ENCODE data around the gene CNEP1R1.

DNA sequence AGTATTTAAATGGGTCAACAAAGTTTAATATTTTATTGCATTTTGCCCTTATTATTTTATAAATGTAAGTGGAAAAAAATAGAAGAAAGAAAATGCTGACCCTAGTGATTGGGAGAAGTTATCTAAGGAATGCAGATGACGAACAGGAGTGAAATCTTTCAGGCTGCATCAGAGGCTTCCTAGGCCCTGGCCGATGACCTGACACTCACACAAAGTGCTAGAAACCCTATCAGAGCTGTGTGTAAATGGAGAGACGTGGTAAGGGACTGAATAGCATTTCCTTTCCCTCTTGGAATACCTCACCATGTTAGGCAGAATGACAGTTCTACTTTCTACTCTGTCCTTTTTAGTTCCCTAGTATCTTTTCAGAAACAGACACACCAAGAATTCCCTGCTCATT is 44.9 kb upstream of the CNEP1R1 start:
- TF ChIP-seq, protein P1, sequence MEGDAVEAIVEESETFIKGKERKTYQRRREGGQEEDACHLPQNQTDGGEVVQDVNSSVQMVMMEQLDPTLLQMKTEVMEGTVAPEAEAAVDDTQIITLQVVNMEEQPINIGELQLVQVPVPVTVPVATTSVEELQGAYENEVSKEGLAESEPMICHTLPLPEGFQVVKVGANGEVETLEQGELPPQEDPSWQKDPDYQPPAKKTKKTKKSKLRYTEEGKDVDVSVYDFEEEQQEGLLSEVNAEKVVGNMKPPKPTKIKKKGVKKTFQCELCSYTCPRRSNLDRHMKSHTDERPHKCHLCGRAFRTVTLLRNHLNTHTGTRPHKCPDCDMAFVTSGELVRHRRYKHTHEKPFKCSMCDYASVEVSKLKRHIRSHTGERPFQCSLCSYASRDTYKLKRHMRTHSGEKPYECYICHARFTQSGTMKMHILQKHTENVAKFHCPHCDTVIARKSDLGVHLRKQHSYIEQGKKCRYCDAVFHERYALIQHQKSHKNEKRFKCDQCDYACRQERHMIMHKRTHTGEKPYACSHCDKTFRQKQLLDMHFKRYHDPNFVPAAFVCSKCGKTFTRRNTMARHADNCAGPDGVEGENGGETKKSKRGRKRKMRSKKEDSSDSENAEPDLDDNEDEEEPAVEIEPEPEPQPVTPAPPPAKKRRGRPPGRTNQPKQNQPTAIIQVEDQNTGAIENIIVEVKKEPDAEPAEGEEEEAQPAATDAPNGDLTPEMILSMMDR (conservative IDR thresholded peaks at IDR 0.05; ENCODE audit: low read depth in 2 of 2): no peak
- TF ChIP-seq, protein P2, sequence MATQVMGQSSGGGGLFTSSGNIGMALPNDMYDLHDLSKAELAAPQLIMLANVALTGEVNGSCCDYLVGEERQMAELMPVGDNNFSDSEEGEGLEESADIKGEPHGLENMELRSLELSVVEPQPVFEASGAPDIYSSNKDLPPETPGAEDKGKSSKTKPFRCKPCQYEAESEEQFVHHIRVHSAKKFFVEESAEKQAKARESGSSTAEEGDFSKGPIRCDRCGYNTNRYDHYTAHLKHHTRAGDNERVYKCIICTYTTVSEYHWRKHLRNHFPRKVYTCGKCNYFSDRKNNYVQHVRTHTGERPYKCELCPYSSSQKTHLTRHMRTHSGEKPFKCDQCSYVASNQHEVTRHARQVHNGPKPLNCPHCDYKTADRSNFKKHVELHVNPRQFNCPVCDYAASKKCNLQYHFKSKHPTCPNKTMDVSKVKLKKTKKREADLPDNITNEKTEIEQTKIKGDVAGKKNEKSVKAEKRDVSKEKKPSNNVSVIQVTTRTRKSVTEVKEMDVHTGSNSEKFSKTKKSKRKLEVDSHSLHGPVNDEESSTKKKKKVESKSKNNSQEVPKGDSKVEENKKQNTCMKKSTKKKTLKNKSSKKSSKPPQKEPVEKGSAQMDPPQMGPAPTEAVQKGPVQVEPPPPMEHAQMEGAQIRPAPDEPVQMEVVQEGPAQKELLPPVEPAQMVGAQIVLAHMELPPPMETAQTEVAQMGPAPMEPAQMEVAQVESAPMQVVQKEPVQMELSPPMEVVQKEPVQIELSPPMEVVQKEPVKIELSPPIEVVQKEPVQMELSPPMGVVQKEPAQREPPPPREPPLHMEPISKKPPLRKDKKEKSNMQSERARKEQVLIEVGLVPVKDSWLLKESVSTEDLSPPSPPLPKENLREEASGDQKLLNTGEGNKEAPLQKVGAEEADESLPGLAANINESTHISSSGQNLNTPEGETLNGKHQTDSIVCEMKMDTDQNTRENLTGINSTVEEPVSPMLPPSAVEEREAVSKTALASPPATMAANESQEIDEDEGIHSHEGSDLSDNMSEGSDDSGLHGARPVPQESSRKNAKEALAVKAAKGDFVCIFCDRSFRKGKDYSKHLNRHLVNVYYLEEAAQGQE (IDR thresholded peaks at IDR 0.05; ENCODE audit: unreplicated experiment): no peak
- TF ChIP-seq EZH2phosphoT487 (IDR thresholded peaks at IDR 0.05; ENCODE audit: unreplicated experiment): no peak
- no peak for TF ChIP-seq CREB1 (CRISPR knock-in tag; IDR thresholded peaks at IDR 0.05; ENCODE audit: low read depth)
- TF ChIP-seq JUNB (IDR thresholded peaks at IDR 0.05; ENCODE audit: unreplicated experiment): no peak
- no peak for TF ChIP-seq EZH2 (IDR thresholded peaks at IDR 0.05; ENCODE audit: low read depth, unreplicated experiment)
- TF ChIP-seq POLR2AphosphoS5 (IDR thresholded peaks at IDR 0.05; ENCODE audit: low read depth): no peak
